A549 (cell line): ENCODE data around the gene LRIT3. TPM values are rescaled to one million over a fixed set of nuclear protein-coding genes. Genes with fewer than 3 reads are reported as not detected.
A peak's percentile ranks its signal among the peaks of the same experiment; 100 is the strongest.

ENCODE experiments used
- ATAC-seq, 2 experiments: fragments of 200-7000 bp in 1 of 2; fragments of >200 bp in 1 of 2; cut with Nextera tagmentation in 1 of 2; cut with Tn5 transposase in 1 of 2; 3 replicates each; pipeline versions ENCODE4 v1.8.0 to v1.9.1; 2018 to 2020; ENCODE audit warnings: mild to moderate bottlenecking in 1 of 2, moderate library complexity in 1 of 2
- CTCF ChIA-PET: fragments of 300-600 bp; sonication (Branson Sonifier 250); formaldehyde crosslinking; extraction: SDS; loops from one replicate; lab custom pipeline; 2021; ENCODE audit warnings: antibody characterized with exemption, inconsistent platforms; lab: Yijun Ruan, JAX
- POLR2A ChIA-PET: fragments of 350-600 bp; formaldehyde crosslinking; extraction: SDS; loops from one replicate; lab custom pipeline; 2021; ENCODE audit warnings: antibody characterized with exemption, inconsistent platforms; lab: Yijun Ruan, JAX
- DNase-seq, 2 experiments: peaks; one replicate each; pipeline versions ENCODE4 v3.0.0 to v3.0.0-alpha.2; 2011 to 2016; ENCODE audit warnings: low read depth in 1 of 2, low spot score in 1 of 2
- FAIRE-seq: peaks from 2 replicates; lab custom pipeline; 2011; peaks lifted over from hg19 to GRCh38; lab: Jason Lieb, UNC
- H3K27ac ChIP-seq, 2 experiments: fragments of >200 bp; sonication (Bioruptor Twin); formaldehyde crosslinking; 3 replicates each; pipeline ENCODE4 v1.5.1; 2016 to 2017
- H3K4me1 ChIP-seq: fragments of >200 bp; sonication (Bioruptor Twin); formaldehyde crosslinking; 3 replicates; pipeline ENCODE4 v1.6.1; 2016
- H3K4me2 ChIP-seq: fragments of >200 bp; sonication (Bioruptor Twin); formaldehyde crosslinking; 3 replicates; pipeline ENCODE4 v1.6.1; 2016
- H3K4me3 ChIP-seq: fragments of >200 bp; sonication (Bioruptor Twin); formaldehyde crosslinking; 3 replicates; pipeline ENCODE4 v1.5.1; 2016
- H3K9me3 ChIP-seq: fragments of >200 bp; sonication (Bioruptor Twin); formaldehyde crosslinking; 3 replicates; pipeline ENCODE4 v1.6.1; 2016
- CEBPB ChIP-seq, 2 experiments: fragments of >200 bp in 1 of 2; sonication (Bioruptor Twin) in 1 of 2; formaldehyde crosslinking in 1 of 2; IDR thresholded peaks; 2 replicates each; pipeline ENCODE4 v1.6.1; 2012 to 2016
- CHD4 ChIP-seq: fragments of 200-600 bp; sonication (generic); IDR thresholded peaks from 2 replicates; pipeline ENCODE4 v1.6.1; 2016; ENCODE audit warnings: antibody characterized with exemption, mild to moderate bottlenecking, borderline replicate concordance
- EHF ChIP-seq: fragments of 250-450 bp; sonication (Bioruptor Pico); IDR thresholded peaks from 2 replicates; pipeline ENCODE4 v1.5.0; 2020; ENCODE audit warnings: mild to moderate bottlenecking
- FOSL2 ChIP-seq, 2 experiments: fragments of 450-650 bp in 1 of 2; fragments of >200 bp in 1 of 2; sonication (Bioruptor Twin) in 1 of 2; formaldehyde crosslinking; IDR thresholded peaks; 2 replicates each; pipeline versions ENCODE4 v1.5.0 to v1.6.1; 2016 to 2020; ENCODE audit warnings: mild to moderate bottlenecking in 1 of 2, moderate library complexity in 1 of 2
- GATA3 ChIP-seq: IDR thresholded peaks from 2 replicates; pipeline ENCODE4 v1.6.1; 2012; ENCODE audit warnings: borderline replicate concordance
- HOXA7 ChIP-seq: fragments of 250-450 bp; sonication (Bioruptor Pico); IDR thresholded peaks from 2 replicates; pipeline ENCODE4 v1.5.0; 2020; ENCODE audit warnings: mild to moderate bottlenecking, moderate library complexity
- JUN ChIP-seq, 2 experiments: fragments of >200 bp; sonication (Bioruptor Twin); formaldehyde crosslinking; IDR thresholded peaks; 2 replicates in 1 of 2; 3 replicates in 1 of 2; pipeline ENCODE4 v1.6.1; 2016 to 2017
- JUNB ChIP-seq: fragments of >200 bp; sonication (Bioruptor Twin); formaldehyde crosslinking; IDR thresholded peaks from 2 replicates; pipeline ENCODE4 v1.6.1; 2016
- KDM5A ChIP-seq: fragments of 200-600 bp; sonication (generic); IDR thresholded peaks from 2 replicates; pipeline ENCODE4 v1.6.1; 2016; ENCODE audit warnings: antibody characterized with exemption, mild to moderate bottlenecking
- MYC ChIP-seq: IDR thresholded peaks from 2 replicates; pipeline ENCODE4 v1.6.1; 2012; ENCODE audit warnings: mild to moderate bottlenecking, inconsistent platforms, low read length, improper control_type of control experiment, borderline replicate concordance
- NR3C1 ChIP-seq: fragments of >200 bp; sonication (Bioruptor Twin); formaldehyde crosslinking; IDR thresholded peaks from 3 replicates; pipeline ENCODE4 v1.6.1; 2017
- PHF8 ChIP-seq: fragments of 200-600 bp; sonication (generic); IDR thresholded peaks from 2 replicates; pipeline ENCODE4 v1.6.1; 2016; ENCODE audit warnings: low read depth, mild to moderate bottlenecking, antibody characterized with exemption, moderate library complexity, borderline replicate concordance
- POLR2A ChIP-seq: IDR thresholded peaks from 2 replicates; pipeline ENCODE4 v1.6.1; 2012; ENCODE audit warnings: mild to moderate bottlenecking, low read length
- POLR2AphosphoS2 ChIP-seq: conservative IDR thresholded peaks from 2 replicates; pipeline ENCODE4 v1.6.1; 2012; ENCODE audit warnings: low read length, improper control_type of control experiment, inconsistent platforms
- RAD21 ChIP-seq, 2 experiments: fragments of >200 bp in 1 of 2; sonication (Bioruptor Twin) in 1 of 2; formaldehyde crosslinking in 1 of 2; IDR thresholded peaks in 1 of 2; conservative IDR thresholded peaks in 1 of 2; 2 replicates in 1 of 2; 3 replicates in 1 of 2; pipeline ENCODE4 v1.6.1; 2012 to 2018; ENCODE audit warnings: inconsistent platforms in 1 of 2
- RCOR1 ChIP-seq: fragments of 150-350 bp; IDR thresholded peaks from 2 replicates; pipeline ENCODE4 v1.6.1; 2014; ENCODE audit warnings: antibody characterized with exemption, low read length, low read depth
- RNF2 ChIP-seq: fragments of 200-600 bp; sonication (generic); IDR thresholded peaks from 2 replicates; pipeline ENCODE4 v1.6.1; 2016; ENCODE audit warnings: low read depth, mild to moderate bottlenecking, antibody characterized with exemption, moderate library complexity, borderline replicate concordance
- SMC3 ChIP-seq: fragments of >200 bp; sonication (Bioruptor Twin); formaldehyde crosslinking; IDR thresholded peaks from 3 replicates; pipeline ENCODE4 v1.6.1; 2018; ENCODE audit warnings: inconsistent platforms
- TFCP2L1 ChIP-seq: fragments of 250-450 bp; sonication (Bioruptor Pico); IDR thresholded peaks from 2 replicates; pipeline ENCODE4 v1.5.0; 2021; ENCODE audit warnings: mild to moderate bottlenecking
- TP53 ChIP-seq: fragments of 250-450 bp; sonication (Bioruptor Pico); IDR thresholded peaks from 2 replicates; pipeline ENCODE4 v1.5.0; 2021; ENCODE audit warnings: mild to moderate bottlenecking, moderate library complexity
- ZC3H11A ChIP-seq: fragments of 450-650 bp; IDR thresholded peaks from 2 replicates; pipeline ENCODE4 v1.6.1; 2014; ENCODE audit warnings: antibody characterized with exemption, mild to moderate bottlenecking
- ZFP36 ChIP-seq: fragments of 450-650 bp; IDR thresholded peaks from 2 replicates; pipeline ENCODE4 v1.6.1; 2014; ENCODE audit warnings: borderline replicate concordance; ENCODE audit not compliant: partially characterized antibody
- ZNF302 ChIP-seq: fragments of 250-450 bp; sonication (Bioruptor Pico); IDR thresholded peaks from 2 replicates; pipeline ENCODE4 v1.9.0; 2021; ENCODE audit warnings: inconsistent platforms, mild to moderate bottlenecking, moderate library complexity
- WGBS: methylation state at CpG from one replicate; pipeline ENCODE4 v1.1.6; 2017; ENCODE audit errors: missing lambda C conversion rate; 5-methylcytosine and 5-hydroxymethylcytosine counted together
- polyA plus RNA-seq, 4 experiments: library from polyadenylated mRNA; depleted of rRNA in 3 of 4; stranded (reverse); fragments of >200 nt; fragmentation: RNase III in 1 of 4; extraction: RNeasy Plus Mini Kit Qiagen cat#74134 plus additional on column Dnase treatment in 1 of 4; gene quantifications; 2 replicates in 3 of 4; 3 replicates in 1 of 4; pipeline ENCODE4 v1.2.3, GENCODE V29; 2011 to 2017
- TF ChIP-seq, protein P1 (sequence below): fragments of >200 bp; sonication (Bioruptor Twin); formaldehyde crosslinking; IDR thresholded peaks from 2 replicates; pipeline ENCODE4 v1.6.1; 2016
- TF ChIP-seq, protein P2 (sequence below): fragments of 250-450 bp; sonication (Bioruptor Pico); IDR thresholded peaks from 2 replicates; pipeline ENCODE4 v1.5.0; 2021; ENCODE audit warnings: mild to moderate bottlenecking, moderate library complexity, borderline replicate concordance
- TF ChIP-seq, protein P3 (sequence below): fragments of 450-650 bp; IDR thresholded peaks from 2 replicates; pipeline ENCODE4 v1.6.1; 2014; ENCODE audit warnings: antibody characterized with exemption
- TF ChIP-seq, protein P4 (sequence below): IDR thresholded peaks from 2 replicates; pipeline ENCODE4 v1.6.1; 2012
- TF ChIP-seq, protein P5 (sequence below): IDR thresholded peaks from 2 replicates; pipeline ENCODE4 v1.6.1; 2012; ENCODE audit warnings: low read depth, borderline replicate concordance
- TF ChIP-seq, protein P6 (sequence below): fragments of 250-450 bp; sonication (Bioruptor Pico); IDR thresholded peaks from 2 replicates; pipeline ENCODE4 v1.5.0; 2020; ENCODE audit warnings: low read depth, mild to moderate bottlenecking, moderate library complexity
- TF ChIP-seq, protein P7 (sequence below): fragments of >200 bp; sonication (Bioruptor Twin); formaldehyde crosslinking; IDR thresholded peaks from 3 replicates; pipeline ENCODE4 v1.6.1; 2016

LRIT3 gene
- polyA plus RNA-seq, 2 of the 4 experiments (the other 2 are of a cell fraction), result 0.06 TPM

DNA sequence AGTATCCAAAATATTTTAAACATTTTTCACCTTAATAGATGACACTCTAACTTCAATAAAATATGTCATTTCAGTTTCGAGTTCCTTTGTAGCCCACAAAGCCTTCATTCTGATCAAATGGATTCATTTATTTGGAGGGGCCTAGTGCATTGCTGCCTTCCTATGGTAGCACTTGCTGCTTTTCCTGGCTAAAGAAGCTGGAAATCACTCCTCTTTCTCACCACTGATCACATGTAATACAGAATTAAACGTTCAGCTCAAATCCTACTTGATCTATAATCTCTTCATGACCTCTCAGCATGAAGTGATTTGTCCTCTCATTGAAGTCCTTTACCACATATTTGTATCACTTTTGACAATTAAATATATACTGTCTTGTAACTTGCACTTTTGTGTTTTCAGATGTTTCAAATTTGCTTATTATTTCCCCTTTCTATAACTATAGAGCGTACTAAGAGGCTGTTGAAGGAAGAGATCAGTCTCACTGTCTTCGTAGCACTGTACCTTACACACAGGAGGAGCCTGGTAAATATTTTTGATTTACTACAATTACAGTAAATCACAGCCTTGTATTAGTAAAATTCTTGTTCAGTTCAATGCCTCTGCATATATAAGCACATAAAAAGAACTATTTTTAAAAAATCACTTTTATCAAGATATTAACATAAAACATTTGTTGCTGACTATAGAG lies 46.7 kb upstream of the LRIT3 start:
- no peak for FAIRE-seq
- WGBS, result 45% methylated on average over 4 of the region's 4 CpGs
- POLR2A ChIA-PET, result no interaction called here
- Histone ChIP-seq H3K4me2 (peak overlapping the region; percentile 52; the same call in 2 of the 3 replicates), H3K4me3 (no peak overlapping the region), H3K4me1 (no peaks in the 10 kb centered on the region), H3K27ac (no peak overlapping the region)
- no peak for DNase-seq
- CTCF ChIA-PET, result interaction anchor here (0.6 to 1.3 kb wide), 2 partner anchors 379 to 701 kb away, joined by 3 read pairs; no protein-coding TSS in a partner anchor
- TF ChIP-seq POLR2AphosphoS2, result no peak
- TF ChIP-seq FOSL2 (IDR thresholded peaks at IDR 0.05), result no peak
- no peak for TF ChIP-seq FOSL2 (CRISPR knock-in tag; IDR thresholded peaks at IDR 0.05)
- no peak for TF ChIP-seq RNF2
- TF ChIP-seq SMC3, result no peak
- TF ChIP-seq, protein P1, sequence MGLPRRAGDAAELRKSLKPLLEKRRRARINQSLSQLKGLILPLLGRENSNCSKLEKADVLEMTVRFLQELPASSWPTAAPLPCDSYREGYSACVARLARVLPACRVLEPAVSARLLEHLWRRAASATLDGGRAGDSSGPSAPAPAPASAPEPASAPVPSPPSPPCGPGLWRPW, result no peak
- TF ChIP-seq, protein P2, sequence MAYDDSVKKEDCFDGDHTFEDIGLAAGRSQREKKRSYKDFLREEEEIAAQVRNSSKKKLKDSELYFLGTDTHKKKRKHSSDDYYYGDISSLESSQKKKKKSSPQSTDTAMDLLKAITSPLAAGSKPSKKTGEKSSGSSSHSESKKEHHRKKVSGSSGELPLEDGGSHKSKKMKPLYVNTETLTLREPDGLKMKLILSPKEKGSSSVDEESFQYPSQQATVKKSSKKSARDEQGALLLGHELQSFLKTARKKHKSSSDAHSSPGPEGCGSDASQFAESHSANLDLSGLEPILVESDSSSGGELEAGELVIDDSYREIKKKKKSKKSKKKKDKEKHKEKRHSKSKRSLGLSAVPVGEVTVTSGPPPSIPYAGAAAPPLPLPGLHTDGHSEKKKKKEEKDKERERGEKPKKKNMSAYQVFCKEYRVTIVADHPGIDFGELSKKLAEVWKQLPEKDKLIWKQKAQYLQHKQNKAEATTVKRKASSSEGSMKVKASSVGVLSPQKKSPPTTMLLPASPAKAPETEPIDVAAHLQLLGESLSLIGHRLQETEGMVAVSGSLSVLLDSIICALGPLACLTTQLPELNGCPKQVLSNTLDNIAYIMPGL (CRISPR knock-in tag), result no peak
- TF ChIP-seq, protein P3, sequence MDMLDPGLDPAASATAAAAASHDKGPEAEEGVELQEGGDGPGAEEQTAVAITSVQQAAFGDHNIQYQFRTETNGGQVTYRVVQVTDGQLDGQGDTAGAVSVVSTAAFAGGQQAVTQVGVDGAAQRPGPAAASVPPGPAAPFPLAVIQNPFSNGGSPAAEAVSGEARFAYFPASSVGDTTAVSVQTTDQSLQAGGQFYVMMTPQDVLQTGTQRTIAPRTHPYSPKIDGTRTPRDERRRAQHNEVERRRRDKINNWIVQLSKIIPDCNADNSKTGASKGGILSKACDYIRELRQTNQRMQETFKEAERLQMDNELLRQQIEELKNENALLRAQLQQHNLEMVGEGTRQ, result no peak
- TF ChIP-seq ZC3H11A, result no peak
- no peak for TF ChIP-seq HOXA7
- no peak for TF ChIP-seq GATA3
- TF ChIP-seq, protein P4, sequence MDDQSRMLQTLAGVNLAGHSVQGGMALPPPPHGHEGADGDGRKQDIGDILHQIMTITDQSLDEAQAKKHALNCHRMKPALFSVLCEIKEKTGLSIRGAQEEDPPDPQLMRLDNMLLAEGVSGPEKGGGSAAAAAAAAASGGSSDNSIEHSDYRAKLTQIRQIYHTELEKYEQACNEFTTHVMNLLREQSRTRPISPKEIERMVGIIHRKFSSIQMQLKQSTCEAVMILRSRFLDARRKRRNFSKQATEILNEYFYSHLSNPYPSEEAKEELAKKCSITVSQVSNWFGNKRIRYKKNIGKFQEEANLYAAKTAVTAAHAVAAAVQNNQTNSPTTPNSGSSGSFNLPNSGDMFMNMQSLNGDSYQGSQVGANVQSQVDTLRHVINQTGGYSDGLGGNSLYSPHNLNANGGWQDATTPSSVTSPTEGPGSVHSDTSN, result no peak
- TF ChIP-seq TP53 (CRISPR knock-in tag), result no peak
- TF ChIP-seq RCOR1, result no peak
- TF ChIP-seq, protein P5, sequence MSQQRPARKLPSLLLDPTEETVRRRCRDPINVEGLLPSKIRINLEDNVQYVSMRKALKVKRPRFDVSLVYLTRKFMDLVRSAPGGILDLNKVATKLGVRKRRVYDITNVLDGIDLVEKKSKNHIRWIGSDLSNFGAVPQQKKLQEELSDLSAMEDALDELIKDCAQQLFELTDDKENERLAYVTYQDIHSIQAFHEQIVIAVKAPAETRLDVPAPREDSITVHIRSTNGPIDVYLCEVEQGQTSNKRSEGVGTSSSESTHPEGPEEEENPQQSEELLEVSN, result no peak
- no peak for TF ChIP-seq MYC
- TF ChIP-seq, all 56 proteins: peak for 0
- ATAC-seq, result no peak
- no peaks in the 10 kb centered on the region for H3K9me3 ChIP-seq

DNA sequence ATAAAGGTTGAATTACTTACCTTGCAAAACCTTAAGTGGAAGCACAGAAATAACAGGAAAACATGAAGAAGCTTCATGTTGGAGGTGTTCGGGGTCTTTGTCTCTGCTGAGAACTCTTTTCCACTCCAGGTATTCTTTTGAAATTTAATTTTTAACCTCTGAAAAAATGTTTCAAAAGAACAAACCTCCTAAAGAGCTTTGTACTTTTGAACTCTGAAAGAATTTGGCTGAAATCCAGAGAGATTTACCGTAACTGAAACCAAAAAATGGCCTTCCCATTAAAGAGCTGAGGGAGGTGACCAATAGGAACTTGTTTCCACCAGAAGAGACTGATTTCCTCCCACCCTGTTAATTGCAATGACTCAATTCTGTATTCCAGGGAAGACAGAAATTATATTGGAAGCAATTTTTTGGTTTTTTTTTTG lies 46.0 kb upstream of the LRIT3 start, which contains the start of gene CFI:
CFI (minus strand) TSS at position 105 of the 425 bp plus-strand sequence; CDS start at position 77, 28 bp downstream.
- H3K4me3 ChIP-seq, result no peak within 1 kb of the TSS
- POLR2A ChIA-PET, result no interaction called here
- ATAC-seq, result no peak
- H3K27ac ChIP-seq, result no peak within 1 kb of the TSS
- H3K4me2 ChIP-seq, result peak within 1 kb of the TSS; percentile 52
- no peak for FAIRE-seq
- CTCF ChIA-PET, result interaction anchor here (0.6 to 1.3 kb wide), 2 partner anchors 380 to 701 kb away, joined by 3 read pairs; no protein-coding TSS in a partner anchor
- no peaks in the 10 kb centered on the region for H3K9me3 ChIP-seq
- no peak for TF ChIP-seq GATA3
- no peak for TF ChIP-seq EHF (CRISPR knock-in tag)
- TF ChIP-seq SMC3, result no peak
- no peak for TF ChIP-seq JUNB
- TF ChIP-seq, protein P6, sequence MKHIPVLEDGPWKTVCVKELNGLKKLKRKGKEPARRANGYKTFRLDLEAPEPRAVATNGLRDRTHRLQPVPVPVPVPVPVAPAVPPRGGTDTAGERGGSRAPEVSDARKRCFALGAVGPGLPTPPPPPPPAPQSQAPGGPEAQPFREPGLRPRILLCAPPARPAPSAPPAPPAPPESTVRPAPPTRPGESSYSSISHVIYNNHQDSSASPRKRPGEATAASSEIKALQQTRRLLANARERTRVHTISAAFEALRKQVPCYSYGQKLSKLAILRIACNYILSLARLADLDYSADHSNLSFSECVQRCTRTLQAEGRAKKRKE, result no peak
- TF ChIP-seq KDM5A, result no peak
- no peak for TF ChIP-seq CEBPB (IDR thresholded peaks at IDR 0.05)
- TF ChIP-seq ZFP36, result no peak
- no peak for TF ChIP-seq JUN (IDR thresholded peaks at IDR 0.05)
- TF ChIP-seq RAD21 (conservative IDR thresholded peaks at IDR 0.05 in 1 of 2, IDR thresholded peaks at IDR 0.05 in 1 of 2), result no peak
- no peak for TF ChIP-seq POLR2A
- TF ChIP-seq CHD4, result no peak
- TF ChIP-seq PHF8, result no peak
- TF ChIP-seq, protein P7, sequence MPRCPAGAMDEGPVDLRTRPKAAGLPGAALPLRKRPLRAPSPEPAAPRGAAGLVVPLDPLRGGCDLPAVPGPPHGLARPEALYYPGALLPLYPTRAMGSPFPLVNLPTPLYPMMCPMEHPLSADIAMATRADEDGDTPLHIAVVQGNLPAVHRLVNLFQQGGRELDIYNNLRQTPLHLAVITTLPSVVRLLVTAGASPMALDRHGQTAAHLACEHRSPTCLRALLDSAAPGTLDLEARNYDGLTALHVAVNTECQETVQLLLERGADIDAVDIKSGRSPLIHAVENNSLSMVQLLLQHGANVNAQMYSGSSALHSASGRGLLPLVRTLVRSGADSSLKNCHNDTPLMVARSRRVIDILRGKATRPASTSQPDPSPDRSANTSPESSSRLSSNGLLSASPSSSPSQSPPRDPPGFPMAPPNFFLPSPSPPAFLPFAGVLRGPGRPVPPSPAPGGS, result no peak
- TF ChIP-seq TFCP2L1 (CRISPR knock-in tag), result no peak
- no peak for TF ChIP-seq NR3C1
- no peak for TF ChIP-seq ZNF302 (CRISPR knock-in tag)
- no peaks in the 10 kb centered on the region for H3K4me1 ChIP-seq
- no peak for DNase-seq
- 59% methylated on average over 2 of the region's 2 CpGs for WGBS
